Neural progenitor cell (in vitro differentiated cells): ENCODE data around the gene SLC22A15. TPM values are rescaled to one million over a fixed set of nuclear protein-coding genes. Genes with fewer than 3 reads are reported as not detected.

Experiments
- DNase-seq: peaks from one replicate; pipeline ENCODE4 v3.0.0-alpha.2; 2016; ENCODE audit warnings: low spot score
- H2AFZ ChIP-seq: fragments of 200-600 bp; sonication (generic); replicated peaks from 2 replicates; pipeline ENCODE4 v1.6.1; 2016; ENCODE audit warnings: antibody characterized with exemption
- H3F3A ChIP-seq: fragments of 200-600 bp; sonication (generic); 2 replicates; pipeline ENCODE4 v1.6.1; 2016; ENCODE audit warnings: antibody characterized with exemption, low read depth
- H3K27ac ChIP-seq: fragments of 200-600 bp; sonication (generic); 2 replicates; pipeline ENCODE4 v1.5.1; 2016; ENCODE audit warnings: mild to moderate bottlenecking
- H3K27me3 ChIP-seq: fragments of 200-600 bp; sonication (generic); 2 replicates; pipeline ENCODE4 v1.6.1; 2016; ENCODE audit warnings: mild to moderate bottlenecking, moderate library complexity
- H3K36me3 ChIP-seq: fragments of 200-600 bp; sonication (generic); 2 replicates; pipeline ENCODE4 v1.5.1; 2016
- H3K4me1 ChIP-seq: fragments of 200-600 bp; sonication (generic); 2 replicates; pipeline ENCODE4 v1.6.1; 2016; ENCODE audit warnings: mixed run types
- H3K4me2 ChIP-seq: fragments of 200-600 bp; sonication (generic); 2 replicates; pipeline ENCODE4 v1.6.1; 2016
- H3K4me3 ChIP-seq: fragments of 200-600 bp; sonication (generic); 2 replicates; pipeline ENCODE4 v1.5.1; 2016
- H3K79me2 ChIP-seq: fragments of 200-600 bp; sonication (generic); 2 replicates; pipeline ENCODE4 v1.6.1; 2016; ENCODE audit warnings: low read depth
- H3K9ac ChIP-seq: fragments of 200-600 bp; sonication (generic); 2 replicates; pipeline ENCODE4 v1.6.1; 2016
- H3K9me3 ChIP-seq: fragments of 200-600 bp; sonication (generic); 2 replicates; pipeline ENCODE4 v1.5.1; 2016; ENCODE audit warnings: low read depth
- H4K20me1 ChIP-seq: fragments of 200-600 bp; sonication (generic); 2 replicates; pipeline ENCODE4 v1.6.1; 2016; ENCODE audit warnings: low read depth
- H3K27ac Mint-ChIP-seq: 3 replicates; pipeline ENCODE4 v1.8.0; 2021; ENCODE audit warnings: mixed read lengths
- H3K27me3 Mint-ChIP-seq: 2 replicates; pipeline ENCODE4 v1.8.0; 2022; ENCODE audit warnings: low read depth, mild to moderate bottlenecking, inconsistent platforms, moderate library complexity, mixed read lengths; ENCODE audit not compliant: insufficient read depth
- H3K36me3 Mint-ChIP-seq: 3 replicates; pipeline ENCODE4 v1.8.0; 2021; ENCODE audit warnings: mixed read lengths
- H3K4me1 Mint-ChIP-seq: 3 replicates; pipeline ENCODE4 v1.8.0; 2021; ENCODE audit warnings: mixed read lengths
- H3K4me3 Mint-ChIP-seq: 3 replicates; pipeline ENCODE4 v1.8.0; 2021; ENCODE audit warnings: mild to moderate bottlenecking, moderate library complexity, mixed read lengths
- H3K9me3 Mint-ChIP-seq: 3 replicates; pipeline ENCODE4 v1.8.0; 2020; ENCODE audit warnings: mixed read lengths
- EZH2 ChIP-seq: fragments of 200-600 bp; sonication (generic); IDR thresholded peaks from 2 replicates; pipeline ENCODE4 v1.6.1; 2017; ENCODE audit warnings: antibody characterized with exemption, mild to moderate bottlenecking, moderate library complexity
- EZH2phosphoT487 ChIP-seq: fragments of 200-600 bp; sonication (generic); IDR thresholded peaks from 2 replicates; pipeline ENCODE4 v1.6.1; 2017; ENCODE audit warnings: antibody characterized with exemption
- total RNA-seq: library from RNA; depleted of rRNA; stranded (reverse); fragments of >200 nt; gene quantifications from 2 replicates; pipeline ENCODE4 v1.2.3, GENCODE V29; 2015; ENCODE audit warnings: low replicate concordance
- TF ChIP-seq, protein P1 (sequence below): fragments of 200-600 bp; sonication (generic); IDR thresholded peaks from 2 replicates; pipeline ENCODE4 v1.5.1; 2017; ENCODE audit warnings: antibody characterized with exemption, mild to moderate bottlenecking

SLC22A15 gene
- total RNA-seq, 1 donor from 2014 or later: 1.9 TPM

GRCh38 chr1:116062201-116062600 lies 85.9 kb downstream of the SLC22A15 start:
- Mint-ChIP-seq H3K27ac (no peak overlapping the region), H3K36me3 (no peaks in the 10 kb centered on the region), H3K4me1 (no peaks in the 10 kb centered on the region), H3K9me3 (peaks cover 8% of the 10 kb centered on the region), H3K27me3 (peaks cover 4% of the 10 kb centered on the region), H3K4me3 (no peak overlapping the region)
- TF ChIP-seq, protein P1, sequence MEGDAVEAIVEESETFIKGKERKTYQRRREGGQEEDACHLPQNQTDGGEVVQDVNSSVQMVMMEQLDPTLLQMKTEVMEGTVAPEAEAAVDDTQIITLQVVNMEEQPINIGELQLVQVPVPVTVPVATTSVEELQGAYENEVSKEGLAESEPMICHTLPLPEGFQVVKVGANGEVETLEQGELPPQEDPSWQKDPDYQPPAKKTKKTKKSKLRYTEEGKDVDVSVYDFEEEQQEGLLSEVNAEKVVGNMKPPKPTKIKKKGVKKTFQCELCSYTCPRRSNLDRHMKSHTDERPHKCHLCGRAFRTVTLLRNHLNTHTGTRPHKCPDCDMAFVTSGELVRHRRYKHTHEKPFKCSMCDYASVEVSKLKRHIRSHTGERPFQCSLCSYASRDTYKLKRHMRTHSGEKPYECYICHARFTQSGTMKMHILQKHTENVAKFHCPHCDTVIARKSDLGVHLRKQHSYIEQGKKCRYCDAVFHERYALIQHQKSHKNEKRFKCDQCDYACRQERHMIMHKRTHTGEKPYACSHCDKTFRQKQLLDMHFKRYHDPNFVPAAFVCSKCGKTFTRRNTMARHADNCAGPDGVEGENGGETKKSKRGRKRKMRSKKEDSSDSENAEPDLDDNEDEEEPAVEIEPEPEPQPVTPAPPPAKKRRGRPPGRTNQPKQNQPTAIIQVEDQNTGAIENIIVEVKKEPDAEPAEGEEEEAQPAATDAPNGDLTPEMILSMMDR: no peak
- TF ChIP-seq EZH2: no peak
- TF ChIP-seq EZH2phosphoT487: no peak
- no peaks in the 10 kb centered on the region for H4K20me1 ChIP-seq
- no peaks in the 10 kb centered on the region for H3K27me3 ChIP-seq
- no peak overlapping the region for H3K27ac ChIP-seq
- no peaks in the 10 kb centered on the region for H3K36me3 ChIP-seq
- no peaks in the 10 kb centered on the region for H3F3A ChIP-seq
- H2AFZ ChIP-seq: no peak overlapping the region
- H3K9ac ChIP-seq: no peak overlapping the region
- no peak overlapping the region for H3K4me3 ChIP-seq
- H3K9me3 ChIP-seq: peaks cover 4% of the 10 kb centered on the region
- no peak for DNase-seq
- no peaks in the 10 kb centered on the region for H3K79me2 ChIP-seq
- H3K4me1 ChIP-seq: no peaks in the 10 kb centered on the region
- no peak overlapping the region for H3K4me2 ChIP-seq

DNA sequence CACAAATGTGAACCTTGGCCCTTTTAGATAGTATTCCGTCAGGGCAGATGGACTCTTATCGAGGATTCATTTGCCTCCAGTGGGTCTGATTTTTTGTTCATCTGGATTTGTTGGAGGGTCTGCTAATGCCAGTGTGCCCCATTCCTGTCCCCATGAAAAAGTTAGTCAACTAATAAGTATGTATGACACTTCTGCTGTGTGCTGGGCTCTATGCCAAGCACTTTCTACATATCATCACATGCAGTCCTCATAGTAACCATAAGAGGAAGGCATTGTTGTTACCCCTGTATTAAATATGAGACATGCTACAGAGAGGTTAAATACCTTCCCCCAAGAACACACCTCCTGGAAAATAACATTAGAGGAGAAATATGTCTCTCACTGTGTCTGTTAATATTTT lies 88.3 kb downstream of the SLC22A15 start:
- Histone ChIP-seq H3K9me3 (no peaks in the 10 kb centered on the region), H3F3A (no peaks in the 10 kb centered on the region), H3K27me3 (no peaks in the 10 kb centered on the region), H2AFZ (no peak overlapping the region), H3K27ac (no peak overlapping the region), H3K4me2 (no peak overlapping the region), H3K79me2 (no peaks in the 10 kb centered on the region), H3K4me3 (no peak overlapping the region), H3K9ac (no peak overlapping the region), H3K36me3 (no peaks in the 10 kb centered on the region), H4K20me1 (no peaks in the 10 kb centered on the region), H3K4me1 (no peaks in the 10 kb centered on the region)
- Mint-ChIP-seq H3K36me3 (no peaks in the 10 kb centered on the region), H3K27ac (no peak overlapping the region), H3K27me3 (peaks cover 2% of the 10 kb centered on the region), H3K4me3 (no peak overlapping the region), H3K4me1 (no peaks in the 10 kb centered on the region), H3K9me3 (peaks cover under 1% of the 10 kb centered on the region)
- TF ChIP-seq EZH2phosphoT487 (no peak), EZH2 (no peak)
- TF ChIP-seq, protein P1: no peak
- DNase-seq: no peak

GRCh38 chr1:116066868-116067565 lies 90.7 kb downstream of the SLC22A15 start:
- Mint-ChIP-seq H3K4me3 (no peak overlapping the region), H3K27ac (no peak overlapping the region), H3K9me3 (no peaks in the 10 kb centered on the region), H3K4me1 (no peaks in the 10 kb centered on the region), H3K27me3 (peaks cover 2% of the 10 kb centered on the region), H3K36me3 (no peaks in the 10 kb centered on the region)
- no peaks in the 10 kb centered on the region for H3K4me1 ChIP-seq
- H3K9ac ChIP-seq: no peak overlapping the region
- H3F3A ChIP-seq: no peaks in the 10 kb centered on the region
- H3K4me2 ChIP-seq: no peak overlapping the region
- DNase-seq: no peak
- no peaks in the 10 kb centered on the region for H4K20me1 ChIP-seq
- H3K27ac ChIP-seq: no peak overlapping the region
- no peaks in the 10 kb centered on the region for H3K36me3 ChIP-seq
- no peak overlapping the region for H3K4me3 ChIP-seq
- no peak overlapping the region for H2AFZ ChIP-seq
- H3K9me3 ChIP-seq: no peaks in the 10 kb centered on the region
- H3K79me2 ChIP-seq: no peaks in the 10 kb centered on the region
- H3K27me3 ChIP-seq: no peaks in the 10 kb centered on the region
- TF ChIP-seq, protein P1: no peak
- TF ChIP-seq EZH2 (no peak), EZH2phosphoT487 (no peak)
